HEK293T (cell line): ENCODE data around the gene COL28A1.

Source experiments
- ARNT ChIP-seq: fragments of 450-650 bp; IDR thresholded peaks from 2 replicates; pipeline ENCODE4 v1.6.1; 2017; ENCODE audit warnings: mild to moderate bottlenecking
- BHLHE40 ChIP-seq: fragments of 450-650 bp; IDR thresholded peaks from 2 replicates; pipeline ENCODE4 v1.6.1; 2016; ENCODE audit warnings: mild to moderate bottlenecking, moderate library complexity, borderline replicate concordance
- ELF4 ChIP-seq: fragments of 450-650 bp; IDR thresholded peaks from 2 replicates; pipeline ENCODE4 v1.6.1; 2017; ENCODE audit warnings: antibody characterized with exemption
- FOXA1 ChIP-seq: fragments of 450-650 bp; IDR thresholded peaks from 2 replicates; pipeline ENCODE4 v1.6.1; 2016; ENCODE audit warnings: mild to moderate bottlenecking
- FOXK2 ChIP-seq: fragments of 450-650 bp; IDR thresholded peaks from 2 replicates; pipeline ENCODE4 v1.6.1; 2016; ENCODE audit warnings: mild to moderate bottlenecking
- FOXM1 ChIP-seq: fragments of 450-650 bp; IDR thresholded peaks from 2 replicates; pipeline ENCODE4 v1.6.1; 2017; ENCODE audit warnings: mild to moderate bottlenecking, borderline replicate concordance
- HDGF ChIP-seq: fragments of 450-650 bp; IDR thresholded peaks from 2 replicates; pipeline ENCODE4 v1.6.1; 2017; ENCODE audit warnings: antibody characterized with exemption, borderline replicate concordance
- LEF1 ChIP-seq: fragments of 450-650 bp; IDR thresholded peaks from 2 replicates; pipeline ENCODE4 v1.6.1; 2017; ENCODE audit warnings: mild to moderate bottlenecking, borderline replicate concordance
- NFRKB ChIP-seq: fragments of 450-650 bp; IDR thresholded peaks from 2 replicates; pipeline ENCODE4 v1.6.1; 2016; ENCODE audit warnings: mild to moderate bottlenecking, moderate library complexity
- PKNOX1 ChIP-seq: fragments of 450-650 bp; IDR thresholded peaks from 2 replicates; pipeline ENCODE4 v1.6.1; 2016
- SP1 ChIP-seq: fragments of 450-650 bp; IDR thresholded peaks from 2 replicates; pipeline ENCODE4 v1.6.1; 2017
- SUZ12 ChIP-seq: fragments of 450-650 bp; IDR thresholded peaks from 2 replicates; pipeline ENCODE4 v1.6.1; 2016; ENCODE audit warnings: mild to moderate bottlenecking
- TARDBP ChIP-seq: fragments of 450-650 bp; IDR thresholded peaks from 2 replicates; pipeline ENCODE4 v1.6.1; 2016
- ZNF384 ChIP-seq: fragments of 450-650 bp; IDR thresholded peaks from 2 replicates; pipeline ENCODE4 v1.6.1; 2016

GRCh38 chr7:7481802-7482201 lies 53.9 kb downstream of the COL28A1 start:
- TF ChIP-seq FOXK2 (no peak), TARDBP (no peak), FOXM1 (no peak), LEF1 (no peak), HDGF (no peak), NFRKB (no peak), FOXA1 (no peak), SUZ12 (no peak), SP1 (no peak), ELF4 (no peak), ZNF384 (no peak), ARNT (no peak), PKNOX1 (no peak), BHLHE40 (no peak)
